ENCODE results near the gene NUMBL.
"Not testable (repeated sequence)": the region's sequence is repeated elsewhere in the genome, so short reads cannot be mapped to it uniquely, and the experiment has no call there.

The NUMBL gene

GRCh38 chr19:40690050-40690692 lies at the start of gene NUMBL:
Gene NUMBL (minus strand): TSS chr19:40690651. CDS start chr19:40690483, 168 bp downstream.
- DNase-seq (ENCODE audit: low read depth) = no peak

GRCh38 chr19:40739030-40739839 lies 48.8 kb upstream of the NUMBL start:
- DNase-seq (ENCODE audit: low read depth) = no peak

GRCh38 chr19:40737102-40737644 lies 46.7 kb upstream of the NUMBL start:
- DNase-seq (ENCODE audit: low read depth) = no peak

GRCh38 chr19:40736661-40737060 lies 46.2 kb upstream of the NUMBL start:
- no peak for DNase-seq (ENCODE audit: low read depth)

GRCh38 chr19:40735013-40735771 lies 44.7 kb upstream of the NUMBL start:
- DNase-seq (ENCODE audit: low read depth) = no peak

GRCh38 chr19:40733149-40733548 lies 42.7 kb upstream of the NUMBL start:
- no peak for DNase-seq (ENCODE audit: low read depth)

GRCh38 chr19:40732304-40732703 lies 41.9 kb upstream of the NUMBL start:
- DNase-seq (ENCODE audit: low read depth) = not testable (repeated sequence)

GRCh38 chr19:40730065-40730464 lies 39.6 kb upstream of the NUMBL start:
- DNase-seq (ENCODE audit: low read depth) = not testable (repeated sequence)

GRCh38 chr19:40726279-40726678 lies 35.8 kb upstream of the NUMBL start:
- DNase-seq (ENCODE audit: low read depth) = no peak

GRCh38 chr19:40724855-40725254 lies 34.4 kb upstream of the NUMBL start:
- DNase-seq (ENCODE audit: low read depth) = no peak

- no peak for DNase-seq (ENCODE audit: low read depth)
Observed at GRCh38 chr19:40724315-40724714, 33.9 kb upstream of the NUMBL start.

- no peak for DNase-seq (ENCODE audit: low read depth)
Observed at GRCh38 chr19:40723661-40724254, 33.3 kb upstream of the NUMBL start.

GRCh38 chr19:40721936-40722661 lies 31.6 kb upstream of the NUMBL start:
- DNase-seq (ENCODE audit: low read depth) = no peak

GRCh38 chr19:40721140-40721486 lies 30.7 kb upstream of the NUMBL start:
- DNase-seq (ENCODE audit: low read depth) = no peak

GRCh38 chr19:40719414-40719894 lies 29.0 kb upstream of the NUMBL start:
- no peak for DNase-seq (ENCODE audit: low read depth)

GRCh38 chr19:40718774-40719391 lies 28.4 kb upstream of the NUMBL start:
- DNase-seq (ENCODE audit: low read depth) = no peak

- no peak for DNase-seq (ENCODE audit: low read depth)
Observed at GRCh38 chr19:40717880-40718773, 27.7 kb upstream of the NUMBL start.

GRCh38 chr19:40717325-40717879 lies 27.0 kb upstream of the NUMBL start:
- no peak for DNase-seq (ENCODE audit: low read depth)

Data from stimulated activated CD8-positive, alpha-beta memory T cell treated with anti-CD3 and anti-CD28 coated beads, Interleukin-12 subunit alpha, Interleukin-12 subunit beta, amount 100 ng/mL, for 4 hours (primary cell).